Lung microvascular endothelial cell (primary cell): Measurements from ENCODE around the gene PNKP. TPM values are rescaled to one million over a fixed set of nuclear protein-coding genes. Genes with fewer than 3 reads are reported as not detected.
A peak's percentile ranks its signal among the peaks of the same experiment; 100 is the strongest.

Experiments
- DNase-seq, 2 donors: peaks; one replicate each; pipeline versions ENCODE4 v3.0.0 to v3.0.0-alpha.2; 2010; ENCODE audit warnings: low read depth in 2 of 2
- total RNA-seq: library from RNA; depleted of rRNA; stranded (reverse); fragments of >200 nt; gene quantifications from 2 replicates; pipeline ENCODE4 v1.2.1, GENCODE V29; 2014

PNKP gene
- total RNA-seq, 1 donor from 2014 or later, result 27.4 TPM

DNA sequence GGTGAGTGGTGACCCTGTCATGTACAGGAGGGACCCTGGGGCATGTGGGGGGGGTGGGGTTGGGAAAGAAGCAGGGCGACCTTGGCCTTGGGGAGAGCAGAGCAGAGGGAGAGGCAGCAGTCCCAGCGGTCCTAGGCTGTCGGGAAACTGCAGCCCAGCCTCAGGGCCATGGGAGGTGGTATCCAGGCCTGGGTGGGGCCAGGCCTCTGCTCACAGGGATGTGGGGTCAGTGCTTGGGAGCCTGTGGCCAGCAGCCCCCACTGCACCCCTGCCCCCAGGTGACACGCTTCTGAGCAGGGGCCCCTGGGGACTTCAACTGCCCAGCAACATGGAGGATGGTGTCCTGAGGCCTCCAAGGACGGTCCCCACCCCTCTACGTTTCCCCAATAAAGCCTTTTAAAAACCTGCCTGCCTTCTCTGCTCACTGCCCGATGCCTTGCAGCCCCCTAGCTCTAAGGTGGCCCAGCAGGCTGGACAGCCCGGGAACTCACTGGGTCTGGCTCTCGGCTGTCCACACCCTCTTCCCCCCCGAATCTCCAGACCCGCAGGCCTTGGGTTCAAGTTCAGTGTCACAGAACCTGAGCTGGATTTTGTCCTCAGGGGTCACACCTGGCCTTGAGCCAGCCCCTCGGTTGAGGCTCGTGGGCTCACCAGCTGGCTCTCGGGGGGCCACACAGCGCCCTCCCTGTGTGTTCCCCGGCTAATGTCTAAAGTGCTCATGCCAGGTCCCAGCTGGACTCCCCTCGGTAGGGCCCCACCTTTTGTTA lies 6.9 kb downstream of the PNKP start:
- no peak for DNase-seq

DNA sequence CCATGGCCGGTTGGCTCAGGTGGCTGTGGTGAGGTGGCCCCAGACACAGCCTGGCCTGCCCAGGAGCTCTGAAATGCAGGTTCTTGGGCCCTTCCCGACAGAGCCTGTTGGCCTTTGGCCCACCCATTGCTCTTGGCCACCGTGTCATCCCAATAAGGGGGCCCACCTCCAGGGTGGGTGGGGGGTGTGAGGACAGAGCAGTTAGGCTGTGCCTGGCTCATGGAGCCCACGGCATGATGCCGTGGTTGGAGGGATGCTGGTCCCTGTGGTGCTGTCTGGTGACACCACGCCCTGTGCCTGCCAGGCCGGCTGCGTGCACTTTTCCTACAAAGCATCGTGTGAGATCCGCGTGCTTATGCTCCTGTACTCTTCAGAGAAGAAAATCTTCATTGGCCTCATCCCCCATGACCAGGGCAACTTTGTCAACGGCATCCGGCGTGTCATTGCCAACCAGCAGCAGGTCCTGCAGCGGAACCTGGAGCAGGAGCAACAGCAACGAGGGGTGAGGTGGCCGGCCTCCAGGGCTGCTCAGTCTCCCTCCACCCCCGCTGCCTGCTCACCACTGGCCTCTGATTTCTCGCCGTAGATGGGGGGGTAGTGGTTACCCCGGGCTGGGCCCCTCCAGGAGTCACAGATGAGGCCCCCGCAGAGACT lies 7.6 kb downstream of the PNKP start:
- no peak for DNase-seq

DNA sequence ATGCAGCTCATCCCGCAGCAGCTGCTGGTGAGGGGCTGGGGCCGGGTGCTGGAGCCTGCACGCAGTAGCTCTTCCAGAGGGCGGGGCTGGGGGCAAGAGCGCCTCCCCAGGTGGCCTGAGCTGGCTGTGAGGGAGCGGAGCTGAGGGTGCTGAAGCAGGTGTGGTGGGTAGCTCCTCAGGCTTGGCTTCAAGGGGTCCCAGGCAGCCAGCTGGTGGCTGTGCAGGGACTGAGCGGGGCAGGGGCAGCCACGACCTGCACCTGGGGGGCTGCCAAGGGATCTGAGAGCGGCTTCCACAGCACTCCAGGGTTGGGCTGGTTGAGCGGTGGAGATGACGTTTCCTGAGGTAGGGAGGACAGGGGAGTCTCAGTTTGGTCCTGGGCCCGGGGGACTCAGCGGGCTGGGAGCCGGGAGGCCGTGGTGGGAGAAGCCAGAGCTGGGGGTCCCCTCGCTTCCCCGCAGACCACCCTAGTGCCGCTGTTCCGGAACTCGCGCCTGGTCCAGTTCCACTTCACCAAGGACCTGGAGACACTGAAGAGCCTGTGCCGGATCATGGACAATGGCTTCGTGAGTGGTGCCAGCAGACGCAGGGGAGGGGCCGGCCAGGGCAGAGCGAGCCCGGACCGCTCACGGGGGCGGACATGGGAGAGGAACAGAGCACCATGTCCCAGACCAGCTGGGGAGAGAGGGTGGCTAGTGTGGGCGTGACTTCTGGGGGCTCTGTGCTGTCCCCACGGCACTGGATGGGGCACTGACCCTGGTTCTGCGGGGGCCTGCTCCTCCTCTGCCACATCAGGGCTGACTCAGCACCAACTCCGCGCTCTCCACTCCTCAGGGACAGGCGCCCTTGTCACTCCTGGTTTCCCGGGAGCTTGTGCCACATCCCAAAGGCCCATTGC lies 9.0 kb downstream of the PNKP start:
- no peak for DNase-seq

DNA sequence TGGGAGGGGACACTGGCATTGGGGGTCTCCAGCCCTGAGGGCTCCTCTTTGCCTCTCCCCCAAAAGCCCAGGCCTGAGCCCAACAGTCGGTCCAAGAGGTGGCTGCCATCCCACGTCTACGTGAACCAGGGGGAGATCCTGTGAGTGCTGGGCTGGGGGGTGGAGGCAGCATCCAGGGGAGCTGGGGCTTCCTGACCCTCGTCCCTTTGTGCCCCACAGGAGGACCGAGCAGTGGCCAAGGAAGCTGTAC lies 9.6 kb downstream of the PNKP start:
- no peak for DNase-seq

DNA sequence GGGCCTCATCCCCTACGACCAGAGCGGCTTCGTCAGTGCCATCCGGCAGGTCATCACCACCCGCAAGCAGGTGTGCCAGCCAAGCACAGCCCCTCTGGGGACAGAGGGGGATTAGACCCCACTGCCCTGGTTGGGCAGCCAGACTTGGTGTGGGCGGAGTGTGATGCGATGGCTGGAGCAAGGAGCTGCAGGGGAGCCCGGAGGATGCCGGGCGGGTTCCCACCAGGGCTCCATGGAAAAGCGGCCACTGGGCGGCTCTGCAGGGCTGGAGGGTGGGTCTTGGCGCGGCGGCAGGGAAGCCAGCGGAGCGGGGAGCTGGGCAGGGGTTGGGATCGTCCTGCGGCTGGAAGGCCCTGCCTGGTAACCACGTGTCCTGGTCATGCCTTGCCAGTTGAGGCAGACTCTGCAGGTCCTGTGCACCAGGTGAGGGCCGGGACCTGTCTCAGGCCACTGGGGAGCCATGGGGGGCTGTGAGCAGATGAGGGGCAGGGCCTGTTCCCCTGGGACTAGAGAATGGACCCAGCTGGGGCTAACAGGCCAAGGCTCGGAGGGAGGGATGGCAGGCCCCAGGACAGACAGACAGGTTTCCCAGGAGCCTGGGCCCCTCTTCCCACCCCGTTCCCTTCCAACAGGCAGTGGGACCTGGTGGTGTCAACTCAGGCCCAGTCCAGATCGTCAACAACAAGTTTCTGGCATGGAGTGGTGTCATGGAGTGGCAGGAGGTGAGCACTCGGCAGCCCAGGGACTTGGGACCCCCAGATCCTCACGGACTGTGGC lies 10.1 kb downstream of the PNKP start:
- no peak for DNase-seq

DNA sequence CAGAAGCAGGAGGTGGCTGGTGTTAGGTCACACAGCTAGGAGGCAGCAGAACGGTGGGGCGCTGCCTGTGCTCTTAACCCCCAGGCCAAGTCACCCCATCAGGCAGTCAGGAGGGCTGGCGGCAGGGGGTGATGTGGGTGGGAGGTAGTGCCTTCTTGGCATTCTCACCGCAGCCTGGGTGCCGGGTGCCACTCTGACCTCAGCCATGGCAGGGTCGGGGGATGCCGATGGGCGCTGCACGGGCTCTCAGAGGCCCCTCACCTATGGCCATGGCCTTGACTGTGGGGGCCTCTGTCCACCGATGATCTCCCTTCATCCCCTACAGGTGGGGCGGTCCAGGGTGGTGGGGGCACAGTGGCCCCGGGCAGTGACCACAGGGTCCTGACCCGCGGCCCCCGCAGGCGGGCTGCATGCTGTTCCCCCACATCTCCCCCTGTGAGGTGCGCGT lies 10.8 kb downstream of the PNKP start:
- DNase-seq, result no peak

DNA sequence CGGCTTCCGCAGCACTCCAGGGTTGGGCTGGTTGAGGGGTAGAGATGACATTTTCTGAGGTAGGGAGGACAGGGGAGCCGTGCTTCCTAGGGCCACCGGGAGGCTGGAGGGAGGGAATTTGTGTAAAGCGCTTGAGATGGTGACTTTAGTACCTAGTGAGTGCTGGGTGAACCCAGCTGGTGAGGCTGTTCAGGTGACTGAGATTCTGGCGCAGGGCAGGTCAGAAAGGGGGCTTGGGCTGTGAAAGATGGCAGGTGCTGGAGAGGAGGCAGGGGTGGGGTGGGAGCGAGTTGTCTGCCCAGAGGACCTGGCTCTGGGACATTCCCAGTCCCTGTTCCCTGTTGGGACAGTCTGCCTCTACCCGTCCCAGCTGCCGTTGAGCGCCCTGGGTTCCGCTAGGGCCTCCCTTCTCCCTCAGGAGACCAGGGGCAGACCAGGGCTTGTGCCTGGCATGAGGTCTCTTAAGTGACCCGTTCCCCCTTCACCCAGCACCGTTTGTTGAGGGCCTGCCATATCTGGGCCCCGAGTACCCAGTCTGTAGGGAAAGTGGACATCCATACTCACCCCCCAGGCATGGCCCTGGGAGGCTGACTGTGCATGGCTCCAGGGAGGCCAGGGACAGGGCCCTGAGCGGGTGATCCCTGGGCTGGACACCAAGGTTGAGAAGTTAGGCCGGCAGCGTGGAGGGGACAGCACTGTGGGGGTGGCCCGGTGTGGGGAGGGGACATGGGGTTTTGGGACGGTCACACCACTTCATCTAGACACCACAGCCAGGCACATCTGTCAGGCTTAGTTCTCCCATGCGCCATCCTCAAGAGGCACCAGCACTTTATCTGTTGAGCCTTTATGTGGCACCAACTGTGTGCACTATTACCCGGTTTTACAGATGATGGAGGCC lies 11.5 kb downstream of the PNKP start:
- DNase-seq, result no peak

DNA sequence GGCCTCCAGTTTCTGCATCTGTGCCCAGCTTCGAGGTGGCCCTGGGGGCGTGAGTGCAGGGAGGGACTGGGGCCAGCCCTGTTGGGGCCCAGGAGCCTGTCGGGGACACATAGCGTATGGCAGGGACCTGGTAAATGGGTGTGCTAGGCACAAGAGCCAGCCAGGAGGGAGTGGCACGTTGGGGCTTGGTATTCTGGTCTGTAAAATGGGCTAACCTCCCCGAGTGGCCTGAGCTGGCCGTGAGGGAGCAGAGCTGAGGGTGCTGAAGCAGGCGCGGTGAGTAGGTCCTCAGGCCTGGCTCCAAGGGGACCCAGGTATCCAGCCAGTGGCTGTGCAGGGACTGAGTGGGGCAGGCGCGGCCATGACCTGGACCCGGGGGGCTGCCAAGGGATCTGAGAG lies 12.1 kb downstream of the PNKP start:
- DNase-seq, result no peak

DNA sequence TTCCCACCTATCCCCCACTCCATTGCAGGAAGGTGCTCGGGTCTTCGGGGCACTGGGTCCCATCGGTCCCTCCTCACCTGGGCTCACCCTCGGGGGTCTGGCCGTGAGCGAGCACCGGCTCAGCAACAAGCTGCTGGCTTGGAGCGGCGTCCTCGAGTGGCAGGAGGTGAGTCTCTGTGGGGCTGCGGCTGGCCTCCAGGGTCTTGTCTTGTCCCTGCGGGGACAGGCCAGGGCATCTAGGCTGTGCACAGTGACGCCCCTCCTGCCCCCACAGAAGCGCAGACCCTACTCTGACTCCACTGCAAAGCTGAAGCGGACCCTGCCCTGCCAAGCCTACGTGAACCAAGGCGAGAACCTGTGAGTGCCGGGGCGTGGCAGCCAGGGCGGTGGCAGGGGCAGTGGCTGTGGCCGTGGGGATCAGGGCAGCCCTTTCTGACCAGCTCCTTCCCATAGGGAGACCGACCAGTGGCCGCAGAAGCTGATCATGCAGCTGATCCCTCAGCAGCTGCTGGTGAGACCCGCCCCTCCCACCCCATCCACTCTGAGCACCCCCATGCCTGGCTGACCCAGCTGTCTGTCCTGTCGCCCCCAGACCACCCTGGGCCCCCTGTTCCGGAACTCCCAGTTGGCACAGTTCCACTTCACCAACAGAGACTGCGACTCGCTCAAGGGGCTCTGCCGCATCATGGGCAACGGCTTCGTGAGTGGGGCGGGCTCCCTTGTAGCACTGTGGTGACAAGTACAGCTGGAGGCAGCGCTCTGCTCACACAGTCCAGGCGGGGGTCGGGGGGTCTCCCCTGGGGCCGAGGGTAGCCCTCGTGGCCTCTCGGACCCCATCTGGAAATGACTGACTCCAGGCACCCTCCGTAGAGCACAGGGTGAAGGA lies 12.8 kb downstream of the PNKP start:
- DNase-seq, result no peak

DNA sequence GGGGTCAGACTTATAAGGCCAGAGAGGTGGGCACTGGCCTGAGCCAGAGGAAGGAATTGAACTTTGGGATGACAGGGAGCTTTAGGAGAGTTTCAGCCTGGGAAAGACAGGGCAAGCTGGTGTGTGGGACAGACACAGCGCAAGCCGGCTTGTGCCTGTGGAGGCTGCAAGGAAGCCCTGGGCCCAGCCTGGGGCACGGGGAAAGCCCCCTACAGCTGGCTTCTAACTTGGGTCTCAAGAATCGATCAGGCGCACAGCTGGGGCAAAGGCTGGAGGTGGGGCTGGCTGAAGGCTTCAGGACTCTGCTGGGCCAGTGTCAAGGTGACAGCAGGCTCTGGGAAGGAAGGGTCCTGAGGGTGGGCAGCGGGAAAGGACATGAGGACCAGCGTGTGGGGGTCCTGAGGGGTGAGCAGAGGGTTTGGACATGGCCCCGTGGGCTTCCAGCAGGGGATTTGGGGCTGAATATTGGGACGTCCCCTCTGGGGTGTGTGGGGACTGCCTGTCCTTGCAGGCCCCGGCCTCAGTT lies 13.5 kb downstream of the PNKP start:
- DNase-seq, result no peak

DNA sequence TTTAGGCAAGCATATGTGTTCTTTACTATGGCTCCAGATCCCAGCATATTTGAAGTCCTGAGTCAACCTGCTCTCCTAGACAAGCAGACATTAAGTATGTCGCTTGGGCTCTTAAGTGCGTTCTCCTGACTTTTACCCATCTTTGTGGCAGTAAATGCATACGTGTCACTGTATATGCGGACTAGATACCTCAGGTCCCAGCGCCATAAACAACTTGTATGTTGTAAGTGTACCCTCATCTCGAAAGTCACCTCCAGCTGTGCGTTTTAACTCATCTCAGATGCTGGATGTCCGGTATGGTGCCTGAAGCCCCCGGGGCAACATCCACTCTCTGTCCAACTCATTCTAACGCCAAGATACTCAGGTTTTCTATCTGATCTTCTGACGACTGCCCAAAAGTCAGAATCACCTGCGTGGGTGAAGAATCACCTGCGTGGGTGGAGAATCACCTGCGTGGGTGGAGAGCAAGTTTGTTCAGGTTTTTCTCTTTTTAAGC lies 14.7 kb downstream of the PNKP start:
- DNase-seq, result no peak

DNA sequence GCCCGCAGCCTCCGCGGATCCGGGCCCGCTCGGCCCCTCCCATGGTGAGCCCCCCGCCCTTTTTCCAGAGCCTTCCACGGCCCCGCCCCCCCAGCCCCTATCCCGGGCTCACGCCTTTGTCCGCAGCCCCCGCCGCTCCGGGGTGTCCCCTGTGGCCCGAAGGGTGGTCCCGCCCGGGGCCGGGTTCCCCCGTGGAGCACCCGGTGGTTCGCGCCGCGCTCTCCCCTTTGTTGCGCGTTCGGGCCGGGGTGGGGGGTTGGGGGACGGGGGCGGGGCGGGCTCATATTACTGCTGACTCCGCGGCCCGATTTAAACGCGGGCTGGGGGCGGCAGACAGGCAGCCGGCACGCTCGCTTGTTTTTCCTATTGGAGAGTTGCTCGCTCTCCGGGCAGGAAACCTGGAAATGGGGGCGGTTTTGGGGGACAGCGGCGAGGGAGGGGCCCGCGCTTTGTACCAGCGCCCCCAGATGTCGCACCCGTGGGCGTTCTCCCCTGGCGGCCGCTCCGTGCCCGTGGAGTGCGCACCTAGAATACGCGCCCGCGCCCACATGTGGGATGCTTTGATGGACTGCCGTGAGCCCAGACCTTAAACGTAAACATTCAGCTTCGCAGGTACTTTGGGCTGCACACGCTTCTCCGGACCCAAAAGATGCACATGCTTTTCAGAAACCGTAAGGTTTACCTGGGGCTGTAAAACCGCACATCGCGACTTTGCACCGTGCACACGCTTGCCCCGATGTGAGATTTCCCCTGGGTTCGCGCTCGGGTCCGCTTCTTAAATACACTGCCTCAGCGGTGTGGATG lies 15.7 kb downstream of the PNKP start:
- peak; percentile 33 to 56 for DNase-seq

DNA sequence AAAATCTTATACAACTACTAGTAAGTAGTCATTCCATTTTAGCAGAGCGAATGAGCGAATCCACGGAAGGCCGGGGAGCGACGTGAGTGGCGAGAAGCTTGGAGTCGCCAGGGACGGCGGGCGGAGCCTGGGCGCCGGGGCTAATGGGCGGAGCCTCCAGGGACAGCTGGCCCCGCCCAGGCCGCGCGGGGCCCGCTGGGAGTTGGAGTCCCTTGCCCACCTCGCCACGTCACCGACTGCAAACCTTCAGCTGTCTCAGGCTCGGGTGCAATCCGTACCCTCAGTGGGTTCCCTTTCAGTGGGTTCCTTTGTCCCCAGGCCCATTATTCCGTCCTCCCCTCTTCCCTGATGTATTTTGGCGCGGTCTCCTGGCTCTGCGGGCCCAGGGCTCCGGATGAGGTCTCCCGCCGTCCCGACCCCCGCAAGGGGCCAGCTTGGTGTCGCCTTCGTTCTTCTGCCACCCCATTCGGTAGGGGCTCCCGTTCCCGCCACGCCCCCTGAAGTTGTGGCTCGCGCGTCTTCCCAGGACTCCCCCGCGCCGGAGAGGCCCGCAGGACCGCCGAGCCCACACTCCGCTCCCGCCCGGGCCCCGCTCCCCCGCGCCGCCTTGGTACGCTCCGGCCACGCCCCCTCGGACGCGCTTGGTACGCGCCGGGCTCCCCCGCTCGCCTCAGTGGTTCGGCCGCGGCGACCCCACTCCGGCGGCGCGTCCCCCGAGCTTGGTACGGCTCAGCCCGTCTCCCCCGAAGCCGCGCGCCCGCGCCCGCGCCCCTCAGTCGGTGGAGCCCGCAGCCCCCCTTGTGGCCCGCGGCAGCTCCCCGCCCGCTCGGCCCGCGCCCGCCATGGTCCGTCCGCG lies 16.7 kb downstream of the PNKP start, which contains the start of gene PTOV1:
PTOV1 (plus strand) TSS at position 673 of the 856 bp plus-strand sequence.
- DNase-seq, result peak; percentile 92 to 95

DNA sequence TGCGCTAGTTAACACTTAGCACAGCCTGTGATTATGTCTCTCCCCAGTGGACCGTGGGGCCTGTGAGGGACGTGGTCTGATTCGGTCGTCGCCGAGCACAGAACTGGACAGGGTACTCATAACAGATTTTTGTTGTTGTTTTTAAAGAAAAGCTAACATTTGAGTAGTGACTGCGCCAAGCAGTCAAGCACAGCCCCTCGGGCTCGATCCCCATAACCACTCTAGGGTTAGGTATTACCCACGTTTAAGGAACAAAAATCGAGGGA lies 17.2 kb downstream of the PNKP start:
- DNase-seq, result no peak

DNA sequence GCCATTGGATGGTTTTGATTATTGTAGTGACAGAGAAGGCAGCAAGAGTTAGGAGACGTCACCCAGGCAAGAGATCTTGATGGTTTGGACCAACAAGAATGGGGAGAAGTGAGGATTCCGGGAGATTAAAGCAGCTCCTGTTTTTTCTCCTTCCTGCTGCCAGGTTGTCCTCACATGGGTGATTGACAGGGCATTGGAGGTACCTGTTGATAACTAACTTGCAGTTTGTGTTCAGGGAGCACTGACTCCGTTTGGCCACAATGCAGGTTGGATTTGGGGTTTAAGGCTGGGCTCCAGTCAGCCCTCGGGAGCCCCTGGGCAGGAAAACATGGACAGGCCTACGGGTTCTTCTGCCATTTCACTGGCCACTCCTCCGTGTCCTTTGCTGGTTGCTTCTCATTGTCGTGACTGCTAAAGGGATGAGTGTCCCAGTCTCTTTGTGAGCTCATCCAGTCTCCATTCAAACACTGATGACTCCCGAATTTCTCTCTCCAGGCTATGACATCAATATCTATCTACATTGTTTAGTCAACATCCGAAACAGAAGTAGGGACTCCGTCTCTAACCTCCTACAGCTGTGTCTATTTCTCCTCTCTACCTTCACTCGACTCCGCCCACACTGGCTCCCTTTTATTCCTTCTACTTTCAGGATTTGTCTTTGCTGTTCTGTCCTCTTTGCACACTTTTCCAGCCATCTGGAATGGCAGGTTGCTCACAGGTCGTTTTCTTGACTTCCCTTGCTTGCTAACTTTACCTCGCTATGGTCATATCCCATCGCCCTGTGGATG lies 17.7 kb downstream of the PNKP start:
- DNase-seq, result no peak

DNA sequence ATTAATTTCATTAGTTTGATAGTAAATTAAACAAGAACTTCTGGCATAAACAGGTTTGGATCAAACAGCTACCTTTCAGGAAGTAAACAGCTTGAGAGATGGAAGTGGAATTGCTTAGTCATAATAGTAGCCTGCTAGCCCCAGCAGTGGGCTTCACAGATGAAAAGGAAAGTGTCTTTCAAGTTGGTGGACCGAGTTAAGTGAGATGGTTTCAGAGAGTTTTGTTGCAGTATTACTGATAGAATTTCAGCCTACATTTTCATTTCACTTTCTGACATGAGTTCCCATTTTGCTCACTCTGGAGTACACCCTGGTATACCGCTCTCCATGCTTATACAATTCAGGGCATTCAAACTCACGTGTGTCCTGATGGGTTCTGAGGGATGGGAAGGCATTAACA lies 18.4 kb downstream of the PNKP start:
- DNase-seq, result no peak
